Right lobe of liver (tissue), 6 donors: ENCODE results near the gene INPP5D. TPM values are rescaled to one million over a fixed set of nuclear protein-coding genes. Genes with fewer than 3 reads are reported as not detected.
"Not testable (repeated sequence)": the region's sequence is repeated elsewhere in the genome, so short reads cannot be mapped to it uniquely, and the experiment has no call there.

ENCODE experiments used
- ATAC-seq, 4 donors: fragments of 200-7000 bp; cut with Tn5 transposase; one replicate each; pipeline ENCODE4 v1.9.1; 2020; ENCODE audit warnings: mild to moderate bottlenecking in 4 of 4, moderate library complexity in 4 of 4
- DNase-seq, 3 donors: peaks; one replicate each; pipeline ENCODE4 v3.0.0-alpha.2; 2020
- H3K27ac ChIP-seq, 3 donors: fragments of 200-600 bp; one replicate each; pipeline ENCODE4 v1.8.0; 2022
- H3K27me3 ChIP-seq, 2 donors: fragments of 200-600 bp; one replicate each; pipeline ENCODE4 v1.8.0; 2022
- H3K36me3 ChIP-seq, 4 donors: fragments of 200-600 bp; sonication (generic) in 1 of 4; one replicate each; pipeline versions ENCODE4 v1.5.1 to v1.8.0; 2017 to 2022; ENCODE audit warnings: control low read depth in 1 of 4
- H3K4me1 ChIP-seq, 4 donors: fragments of 200-600 bp; sonication (generic) in 1 of 4; one replicate each; pipeline versions ENCODE4 v1.5.1 to v1.8.0; 2017 to 2022; ENCODE audit warnings: control low read depth in 1 of 4
- H3K4me3 ChIP-seq, 3 donors: fragments of 200-600 bp; one replicate each; pipeline ENCODE4 v1.8.0; 2022
- H3K9me3 ChIP-seq, 4 donors: fragments of 200-600 bp; sonication (generic) in 1 of 4; one replicate each; pipeline versions ENCODE4 v1.5.1 to v1.8.0; 2017 to 2022; ENCODE audit warnings: control low read depth in 1 of 4
- CTCF ChIP-seq, 4 donors: fragments of 200-600 bp in 3 of 4; fragments of 450-650 bp in 1 of 4; IDR thresholded peaks; one replicate each; pipeline versions ENCODE4 v1.5.1 to v1.8.0; 2016 to 2022; ENCODE audit warnings: antibody characterized with exemption in 4 of 4, mild to moderate bottlenecking in 2 of 4
- POLR2A ChIP-seq: fragments of 450-650 bp; IDR thresholded peaks from one replicate; pipeline ENCODE4 v1.6.1; 2017; ENCODE audit warnings: antibody characterized with exemption, mild to moderate bottlenecking
- WGBS: methylation state at CpG from one replicate; pipeline ENCODE4 v1.1.6; 2018; ENCODE audit warnings: low coverage, low lambda C conversion rate; ENCODE audit not compliant: insufficient coverage; ENCODE audit errors: missing lambda C conversion rate; 5-methylcytosine and 5-hydroxymethylcytosine counted together
- intact Hi-C, 2 donors: fragments of 100-400 bp; cut with DNase I; formaldehyde crosslinking; loops; one replicate each; pipeline versions ENCODE4 v1.11.2 to v1.14.1; 2022
- total RNA-seq, 6 experiments: library from RNA; depleted of rRNA in 2 of 6; stranded (reverse); fragments of >200 nt in 2 of 6; fragmentation: NEBNext Ultra II Directional in 3 of 6; extraction: Animal tissue kit (Norgen Biotek cat#: 25700) in 3 of 6; gene quantifications; one replicate each; pipeline versions ENCODE4 v1.1.0 to v1.2.4, GENCODE V29; 2016 to 2023
- donor health status: DM: no; HTN: yes; CAD: no.
- donor health status: DM: no; HTN: no; CAD: no.
- donor health status: DM: no; HTN: no; CAD: no.
- donor health status: DM: no; HTN: yes; CAD: no.
- donor health status: DM: no; HTN: yes; CAD: no.

The INPP5D gene
- total RNA-seq, 6 experiments from 2014 or later, result 3.5 to 8.1 (median 5.5) TPM

GRCh38 chr2:233048569-233049193 lies 11.5 kb upstream of the INPP5D start:
- Histone ChIP-seq H3K27me3 (no peaks in the 10 kb centered on the region), H3K4me3 (no peak overlapping the region), H3K4me1 (peaks cover 0 to under 1% (median 0%) of the 10 kb centered on the region in 4 donors), H3K27ac (no peak overlapping the region), H3K36me3 (no peaks in the 10 kb centered on the region), H3K9me3 (no peaks in the 10 kb centered on the region)
- intact Hi-C loops, result no loop called here
- DNase-seq, result no peak
- TF ChIP-seq POLR2A (no peak), CTCF (IDR thresholded peaks at IDR 0.05) (no peak)
- ATAC-seq, result no peak
- 90% methylated on average over 10 of the region's 10 CpGs for WGBS

GRCh38 chr2:233049194-233049761 lies 10.9 kb upstream of the INPP5D start:
- Histone ChIP-seq H3K27me3 (no peaks in the 10 kb centered on the region), H3K36me3 (no peaks in the 10 kb centered on the region), H3K4me3 (no peak overlapping the region), H3K4me1 (no peaks in the 10 kb centered on the region), H3K9me3 (no peaks in the 10 kb centered on the region), H3K27ac (no peak overlapping the region)
- no peak for DNase-seq
- no peak for ATAC-seq
- intact Hi-C loops, result no loop called here
- TF ChIP-seq CTCF (IDR thresholded peaks at IDR 0.05) (no peak), POLR2A (no peak)
- 34% methylated on average over 3 of the region's 4 CpGs for WGBS

DNA sequence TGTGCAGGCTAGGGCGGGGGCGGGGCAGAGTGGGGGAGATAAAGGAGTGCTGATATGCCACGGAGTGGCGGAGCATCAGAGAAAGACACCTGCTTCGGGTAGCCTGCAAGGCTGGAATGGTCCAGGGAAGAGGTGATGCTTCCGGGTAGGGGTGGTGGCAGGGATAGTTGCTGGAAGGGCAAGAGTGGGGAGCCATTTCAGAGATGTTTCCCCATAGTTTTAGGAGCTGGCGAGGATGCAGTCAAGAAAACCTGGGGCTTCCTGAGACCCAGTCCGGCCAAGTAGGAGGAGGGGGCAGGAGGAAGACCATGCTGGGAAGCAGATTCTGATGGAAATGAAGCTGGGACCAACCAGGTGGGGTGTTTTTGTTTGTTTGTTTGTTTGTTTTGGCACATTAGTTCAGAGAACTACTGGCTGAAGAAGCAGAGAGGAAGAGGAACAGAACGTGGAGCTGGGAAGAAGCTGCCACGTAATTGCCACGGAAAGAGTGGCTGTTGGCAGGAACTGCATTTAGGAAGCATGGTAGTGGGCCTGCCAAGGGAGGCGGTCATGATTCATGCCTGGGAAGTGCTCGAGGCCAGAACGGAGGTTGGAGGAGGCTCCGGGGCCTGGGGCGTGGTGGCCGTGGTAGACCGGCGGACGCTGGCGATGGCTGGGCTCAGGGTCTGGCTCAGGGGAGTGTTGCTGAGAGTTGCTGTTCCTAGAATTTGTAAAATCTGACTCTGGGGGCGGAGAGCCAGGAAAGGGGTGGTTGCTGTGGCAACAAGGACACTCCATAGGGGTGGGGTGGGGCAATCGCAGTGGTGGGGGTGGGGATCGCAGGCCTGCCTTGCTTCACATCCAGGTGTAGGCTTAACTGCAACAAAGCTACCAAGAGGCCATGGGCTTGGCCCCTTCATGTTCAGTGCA lies 8.6 kb upstream of the INPP5D start:
- no peaks in the 10 kb centered on the region for H3K4me1 ChIP-seq
- peak in 1 of 3 donors; percentile 62 for DNase-seq
- intact Hi-C loops, result no loop called here
- peak; percentile 53 to 83 (median 69) for ATAC-seq
- H3K27ac ChIP-seq, result no peak overlapping the region
- no peaks in the 10 kb centered on the region for H3K9me3 ChIP-seq
- TF ChIP-seq CTCF (IDR thresholded peaks at IDR 0.05), result no peak
- WGBS, result 54% methylated on average over 20 of the region's 24 CpGs
- no peaks in the 10 kb centered on the region for H3K27me3 ChIP-seq
- H3K36me3 ChIP-seq, result no peaks in the 10 kb centered on the region
- H3K4me3 ChIP-seq, result no peak overlapping the region

DNA sequence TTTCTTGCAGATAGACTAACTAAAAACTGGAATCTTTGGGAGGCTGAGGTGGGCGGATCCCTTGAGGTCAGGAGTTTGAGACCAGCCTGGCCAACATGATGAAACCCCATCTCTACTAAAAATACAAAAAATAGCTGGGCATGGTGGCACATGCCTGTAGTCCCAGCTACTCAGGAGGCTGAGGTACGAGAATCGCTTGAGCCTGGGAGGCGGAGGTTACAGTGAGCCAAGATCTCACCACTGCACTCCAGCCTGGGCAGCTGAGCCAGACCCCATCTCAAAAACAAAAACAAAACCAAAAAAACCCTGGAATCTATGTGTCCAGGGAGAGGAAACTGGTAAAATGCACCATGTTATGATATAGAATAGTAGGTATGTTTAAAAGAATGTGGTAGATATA lies 7.6 kb upstream of the INPP5D start:
- WGBS, result 93% methylated on average over 4 of the region's 4 CpGs
- ATAC-seq, H3K27ac ChIP-seq, H3K36me3 ChIP-seq, H3K9me3 ChIP-seq, intact Hi-C loops, H3K27me3 ChIP-seq, H3K4me3 ChIP-seq, H3K4me1 ChIP-seq: not testable (repeated sequence)
- DNase-seq, result peak in 1 of 3 donors; percentile 10
